ENCODE measurements around the gene JARID2.
"Not testable (repeated sequence)": the region's sequence is repeated elsewhere in the genome, so short reads cannot be mapped to it uniquely, and the experiment has no call there.

Gene JARID2

GRCh38 chr6:15265787-15266186, 19.9 kb downstream of the JARID2 start:
- DNase-seq: no peak

- DNase-seq: no peak
Observed at GRCh38 chr6:15266423-15266996, 20.6 kb downstream of the JARID2 start.

GRCh38 chr6:15267221-15267620, 21.4 kb downstream of the JARID2 start:
- DNase-seq: no peak

GRCh38 chr6:15268137-15268908, 22.5 kb downstream of the JARID2 start:
- peak; percentile 26 for DNase-seq

- no peak for DNase-seq
Observed at GRCh38 chr6:15269011-15269410, 23.1 kb downstream of the JARID2 start.

- no peak for DNase-seq
Observed at GRCh38 chr6:15269619-15270018, 23.8 kb downstream of the JARID2 start.

- no peak for DNase-seq
Observed at GRCh38 chr6:15270402-15270801, 24.5 kb downstream of the JARID2 start.

GRCh38 chr6:15272562-15272961, 26.7 kb downstream of the JARID2 start:
- DNase-seq: no peak

GRCh38 chr6:15274692-15275387, 29.0 kb downstream of the JARID2 start:
- DNase-seq: no peak

- no peak for DNase-seq
Observed at GRCh38 chr6:15276036-15276985, 30.4 kb downstream of the JARID2 start.

GRCh38 chr6:15279047-15279661, 33.3 kb downstream of the JARID2 start:
- DNase-seq: no peak

GRCh38 chr6:15280028-15280427, 34.2 kb downstream of the JARID2 start:
- no peak for DNase-seq

GRCh38 chr6:15280961-15281360, 35.1 kb downstream of the JARID2 start:
- DNase-seq: no peak

GRCh38 chr6:15282334-15282733, 36.5 kb downstream of the JARID2 start:
- DNase-seq: no peak

- no peak for DNase-seq
Observed at GRCh38 chr6:15283986-15284361, 38.1 kb downstream of the JARID2 start.

- DNase-seq: no peak
Observed at GRCh38 chr6:15284743-15285142, 38.9 kb downstream of the JARID2 start.

GRCh38 chr6:15285682-15286294, 39.9 kb downstream of the JARID2 start:
- DNase-seq: no peak

- DNase-seq: no peak
Observed at GRCh38 chr6:15287670-15288375, 42.0 kb downstream of the JARID2 start.

- no peak for DNase-seq
Observed at GRCh38 chr6:15288856-15289255, 43.0 kb downstream of the JARID2 start.

- not testable (repeated sequence) for DNase-seq
Observed at GRCh38 chr6:15289456-15289855, 43.6 kb downstream of the JARID2 start.

- no peak for DNase-seq
Observed at GRCh38 chr6:15290067-15290680, 44.3 kb downstream of the JARID2 start.
